Astrocyte (in vitro differentiated cells and primary cell): ENCODE data around the gene GRHL1. TPM values are rescaled to one million over a fixed set of nuclear protein-coding genes. Genes with fewer than 3 reads are reported as not detected.

Source experiments
- DNase-seq: peaks from one replicate; pipeline ENCODE4 v3.0.0-alpha.2; 2010; ENCODE audit warnings: low read depth
- FAIRE-seq: peaks from 2 replicates; lab custom pipeline; 2011; peaks lifted over from hg19 to GRCh38; lab: Jason Lieb, UNC
- H2AFZ ChIP-seq: 2 replicates; pipeline ENCODE4 v1.6.0; 2012; ENCODE audit warnings: low read depth, low read length, inconsistent platforms
- H3K27ac ChIP-seq: 2 replicates; pipeline ENCODE4 v1.5.1; 2011; ENCODE audit warnings: low read depth, low read length, inconsistent platforms
- H3K27me3 ChIP-seq: 2 replicates; pipeline ENCODE4 v1.6.0; 2011; ENCODE audit warnings: low read length, inconsistent platforms; ENCODE audit not compliant: insufficient read depth
- H3K36me3 ChIP-seq: 2 replicates; pipeline ENCODE4 v1.5.1; 2011; ENCODE audit warnings: low read length, inconsistent platforms; ENCODE audit not compliant: insufficient read depth
- H3K4me1 ChIP-seq: 2 replicates; pipeline ENCODE4 v1.5.1; 2011; ENCODE audit warnings: low read length, inconsistent platforms; ENCODE audit not compliant: insufficient read depth
- H3K4me2 ChIP-seq: 2 replicates; pipeline ENCODE4 v1.6.0; 2012; ENCODE audit warnings: low read length, inconsistent platforms
- H3K4me3 ChIP-seq: 2 replicates; pipeline ENCODE4 v1.5.1; 2011; ENCODE audit warnings: low read depth, mild to moderate bottlenecking, low read length, inconsistent platforms; ENCODE audit not compliant: insufficient read depth
- H3K79me2 ChIP-seq: 2 replicates; pipeline ENCODE4 v1.6.0; 2012; ENCODE audit warnings: mild to moderate bottlenecking, low read length, inconsistent platforms; ENCODE audit not compliant: insufficient read depth
- H3K9ac ChIP-seq: 2 replicates; pipeline ENCODE4 v1.6.0; 2012; ENCODE audit warnings: mild to moderate bottlenecking, low read length, inconsistent platforms
- H3K9me3 ChIP-seq: 2 replicates; pipeline ENCODE4 v1.5.1; 2012; ENCODE audit warnings: low read depth, mild to moderate bottlenecking, low read length, inconsistent platforms; ENCODE audit not compliant: insufficient read depth
- H4K20me1 ChIP-seq: 2 replicates; pipeline ENCODE4 v1.6.0; 2012; ENCODE audit warnings: low read length, inconsistent platforms; ENCODE audit not compliant: insufficient read depth
- H3K27ac Mint-ChIP-seq: one replicate; pipeline ENCODE4 v1.8.0; 2021; ENCODE audit warnings: mild to moderate bottlenecking, mixed read lengths; ENCODE audit not compliant: unreplicated experiment
- H3K27me3 Mint-ChIP-seq: one replicate; pipeline ENCODE4 v1.8.0; 2021; ENCODE audit warnings: low read depth, mixed read lengths; ENCODE audit not compliant: unreplicated experiment
- H3K36me3 Mint-ChIP-seq: one replicate; pipeline ENCODE4 v1.8.0; 2021; ENCODE audit warnings: low read depth, mixed read lengths; ENCODE audit not compliant: unreplicated experiment
- H3K4me1 Mint-ChIP-seq: one replicate; pipeline ENCODE4 v1.8.0; 2021; ENCODE audit warnings: low read depth, mixed read lengths; ENCODE audit not compliant: unreplicated experiment
- H3K4me3 Mint-ChIP-seq: one replicate; pipeline ENCODE4 v1.8.0; 2021; ENCODE audit warnings: mild to moderate bottlenecking, moderate library complexity, mixed read lengths; ENCODE audit not compliant: unreplicated experiment
- H3K9me3 Mint-ChIP-seq: one replicate; pipeline ENCODE4 v1.8.0; 2021; ENCODE audit warnings: mild to moderate bottlenecking, mixed read lengths; ENCODE audit not compliant: unreplicated experiment
- CTCF ChIP-seq: IDR thresholded peaks from 2 replicates; pipeline ENCODE4 v1.5.1; 2011; ENCODE audit warnings: low read depth, mild to moderate bottlenecking, inconsistent platforms, low read length, moderate library complexity; ENCODE audit not compliant: insufficient read depth
- EZH2 ChIP-seq: IDR thresholded peaks from 2 replicates; pipeline ENCODE4 v1.6.1; 2012; ENCODE audit warnings: mild to moderate bottlenecking, low read length, inconsistent platforms; ENCODE audit not compliant: insufficient read depth
- total RNA-seq: library from RNA; stranded (reverse); gene quantifications from 2 replicates; pipeline ENCODE4 v1.2.1, GENCODE V29; 2021

The GRHL1 gene
- total RNA-seq, 1 donor from 2014 or later = 4.1 TPM

GRCh38 chr2:9967053-9967775, 15.7 kb downstream of the GRHL1 start:
- H3K4me3 ChIP-seq = no peak overlapping the region
- Mint-ChIP-seq H3K27me3 (no peaks in the 10 kb centered on the region), H3K4me1 (peaks cover 7% of the 10 kb centered on the region), H3K36me3 (no peaks in the 10 kb centered on the region), H3K27ac (no peak overlapping the region), H3K9me3 (no peaks in the 10 kb centered on the region), H3K4me3 (no peak overlapping the region)
- no peaks in the 10 kb centered on the region for H3K9me3 ChIP-seq
- DNase-seq (no peak), FAIRE-seq (no peak)
- TF ChIP-seq CTCF (no peak), EZH2 (no peak)
- no peak overlapping the region for H2AFZ ChIP-seq
- H3K4me1 ChIP-seq = peaks cover under 1% of the 10 kb centered on the region
- no peaks in the 10 kb centered on the region for H4K20me1 ChIP-seq
- no peak overlapping the region for H3K4me2 ChIP-seq
- H3K79me2 ChIP-seq = no peaks in the 10 kb centered on the region
- H3K27me3 ChIP-seq = no peaks in the 10 kb centered on the region
- no peak overlapping the region for H3K9ac ChIP-seq
- no peaks in the 10 kb centered on the region for H3K36me3 ChIP-seq
- no peak overlapping the region for H3K27ac ChIP-seq

GRCh38 chr2:9968553-9969497, 17.3 kb downstream of the GRHL1 start:
- FAIRE-seq = no peak
- no peak overlapping the region for H3K9ac ChIP-seq
- no peaks in the 10 kb centered on the region for H4K20me1 ChIP-seq
- no peak for DNase-seq
- no peaks in the 10 kb centered on the region for H3K79me2 ChIP-seq
- H3K27ac Mint-ChIP-seq = no peak overlapping the region
- no peaks in the 10 kb centered on the region for H3K27me3 Mint-ChIP-seq
- H3K36me3 Mint-ChIP-seq = no peaks in the 10 kb centered on the region
- no peak overlapping the region for H3K4me3 Mint-ChIP-seq
- no peak overlapping the region for H3K27ac ChIP-seq
- H3K9me3 ChIP-seq = no peaks in the 10 kb centered on the region
- H3K36me3 ChIP-seq = no peaks in the 10 kb centered on the region
- H3K4me1 ChIP-seq = peaks cover 13% of the 10 kb centered on the region
- TF ChIP-seq CTCF (no peak), EZH2 (no peak)
- H3K4me3 ChIP-seq = no peak overlapping the region
- H3K27me3 ChIP-seq = no peaks in the 10 kb centered on the region
- no peak overlapping the region for H3K4me2 ChIP-seq
- peaks cover 19% of the 10 kb centered on the region for H3K4me1 Mint-ChIP-seq
- H2AFZ ChIP-seq = no peak overlapping the region
- H3K9me3 Mint-ChIP-seq = no peaks in the 10 kb centered on the region
